Astrocyte of the cerebellum (primary cell): ENCODE results near the gene THRB.
A peak's percentile ranks its signal among the peaks of the same experiment; 100 is the strongest.
"Not testable (repeated sequence)": the region's sequence is repeated elsewhere in the genome, so short reads cannot be mapped to it uniquely, and the experiment has no call there.

Experiments
- DNase-seq: peaks from one replicate; pipeline ENCODE4 v3.0.0-alpha.2; 2011; ENCODE audit warnings: low read depth
- H3K4me3 ChIP-seq: 2 replicates; pipeline ENCODE4 v1.5.1; 2011; ENCODE audit warnings: mild to moderate bottlenecking, low read depth, low read length, moderate library complexity
- in situ Hi-C: cut with HindIII; loops from 2 replicates; pipeline ENCODE4 v1.10.0; 2017; ENCODE audit warnings: low sequenced_read_pairs
- TF ChIP-seq, protein P1 (sequence below): IDR thresholded peaks from 2 replicates; pipeline ENCODE4 v1.5.1; 2012; ENCODE audit warnings: low read length, low read depth, moderate library complexity, mild to moderate bottlenecking; ENCODE audit errors: missing control alignments

Gene THRB

GRCh38 chr3:24100696-24101402 lies 393.8 kb downstream of the THRB start:
- TF ChIP-seq, protein P1, sequence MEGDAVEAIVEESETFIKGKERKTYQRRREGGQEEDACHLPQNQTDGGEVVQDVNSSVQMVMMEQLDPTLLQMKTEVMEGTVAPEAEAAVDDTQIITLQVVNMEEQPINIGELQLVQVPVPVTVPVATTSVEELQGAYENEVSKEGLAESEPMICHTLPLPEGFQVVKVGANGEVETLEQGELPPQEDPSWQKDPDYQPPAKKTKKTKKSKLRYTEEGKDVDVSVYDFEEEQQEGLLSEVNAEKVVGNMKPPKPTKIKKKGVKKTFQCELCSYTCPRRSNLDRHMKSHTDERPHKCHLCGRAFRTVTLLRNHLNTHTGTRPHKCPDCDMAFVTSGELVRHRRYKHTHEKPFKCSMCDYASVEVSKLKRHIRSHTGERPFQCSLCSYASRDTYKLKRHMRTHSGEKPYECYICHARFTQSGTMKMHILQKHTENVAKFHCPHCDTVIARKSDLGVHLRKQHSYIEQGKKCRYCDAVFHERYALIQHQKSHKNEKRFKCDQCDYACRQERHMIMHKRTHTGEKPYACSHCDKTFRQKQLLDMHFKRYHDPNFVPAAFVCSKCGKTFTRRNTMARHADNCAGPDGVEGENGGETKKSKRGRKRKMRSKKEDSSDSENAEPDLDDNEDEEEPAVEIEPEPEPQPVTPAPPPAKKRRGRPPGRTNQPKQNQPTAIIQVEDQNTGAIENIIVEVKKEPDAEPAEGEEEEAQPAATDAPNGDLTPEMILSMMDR: no peak
- no peak for DNase-seq
- in situ Hi-C loops: no loop called here
- H3K4me3 ChIP-seq: no peak overlapping the region

GRCh38 chr3:24096695-24097290 lies 397.9 kb downstream of the THRB start:
- TF ChIP-seq, protein P1: no peak
- in situ Hi-C loops: no loop called here

DNA sequence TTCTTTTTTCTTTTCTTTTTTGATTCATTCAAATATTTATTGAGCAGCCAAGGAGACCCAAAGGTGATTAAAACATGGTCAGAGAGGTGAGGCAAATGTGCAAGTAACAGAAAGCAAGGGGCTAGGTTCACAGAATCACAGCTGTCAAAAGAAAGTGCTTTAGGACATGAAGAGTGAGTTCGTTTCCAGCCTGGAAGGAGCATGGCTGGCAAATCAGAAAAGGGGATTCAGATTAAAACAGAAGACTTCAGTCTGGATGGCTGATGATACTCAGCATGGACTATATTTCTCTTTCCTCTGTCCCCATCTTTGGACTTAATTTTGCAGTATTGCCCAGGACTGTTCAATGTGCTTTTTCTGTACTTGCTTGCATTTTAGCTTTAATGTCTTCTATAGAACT lies 398.4 kb downstream of the THRB start:
- H3K4me3 ChIP-seq: no peak overlapping the region
- in situ Hi-C loops: no loop called here
- TF ChIP-seq, protein P1: no peak

More at GRCh38 chr3:24096695-24097290, 397.9 kb downstream of the THRB start:
- H3K4me3 ChIP-seq: no peak overlapping the region
- no peak for DNase-seq

GRCh38 chr3:24094818-24095217 lies 399.8 kb downstream of the THRB start:
- H3K4me3 ChIP-seq, in situ Hi-C loops, DNase-seq: not testable (repeated sequence)

More for the DNA sequence above, 398.4 kb downstream of the THRB start:
- no peak for DNase-seq

GRCh38 chr3:24088782-24089181 lies 405.9 kb downstream of the THRB start:
- no peak for DNase-seq
- TF ChIP-seq, protein P1: peak; percentile 44
- in situ Hi-C loops: no loop called here

GRCh38 chr3:24087469-24087868 lies 407.2 kb downstream of the THRB start:
- in situ Hi-C loops: no loop called here
- DNase-seq: no peak
- TF ChIP-seq, protein P1: no peak
- no peak overlapping the region for H3K4me3 ChIP-seq

More at GRCh38 chr3:24088782-24089181, 405.9 kb downstream of the THRB start:
- no peak overlapping the region for H3K4me3 ChIP-seq
